Fibroblast of lung (primary cell): ENCODE results near the gene EDC3. TPM values are rescaled to one million over a fixed set of nuclear protein-coding genes. Genes with fewer than 3 reads are reported as not detected.

Experiments
- DNase-seq, 2 donors: peaks; one replicate each; pipeline versions ENCODE4 v3.0.0 to v3.0.0-alpha.2; 2010; ENCODE audit warnings: low read depth in 2 of 2
- H2AFZ ChIP-seq: 2 replicates; pipeline ENCODE4 v1.5.1; 2012; ENCODE audit warnings: low read length, control low read depth, inconsistent platforms
- H3K27ac ChIP-seq: 2 replicates; pipeline ENCODE4 v1.5.1; 2011; ENCODE audit warnings: low read length, control low read depth; ENCODE audit not compliant: insufficient read depth
- H3K27me3 ChIP-seq: 2 replicates; pipeline ENCODE4 v1.5.1; 2011; ENCODE audit warnings: mild to moderate bottlenecking, low read length; ENCODE audit not compliant: control insufficient read depth, insufficient read depth
- H3K36me3 ChIP-seq: 2 replicates; pipeline ENCODE4 v1.5.1; 2011; ENCODE audit warnings: low read length; ENCODE audit not compliant: control insufficient read depth, insufficient read depth
- H3K4me1 ChIP-seq: 2 replicates; pipeline ENCODE4 v1.5.1; 2011; ENCODE audit warnings: low read length; ENCODE audit not compliant: control insufficient read depth, insufficient read depth; ENCODE audit errors: extremely low read depth
- H3K4me2 ChIP-seq: 2 replicates; pipeline ENCODE4 v1.5.1; 2011; ENCODE audit warnings: low read length, control low read depth; ENCODE audit not compliant: insufficient read depth; ENCODE audit errors: extremely low read depth
- H3K4me3 ChIP-seq, 4 experiments: fragments of 200-600 bp in 1 of 4; sonication (generic) in 1 of 4; replicated peaks in 1 of 4; 2 replicates each; pipeline ENCODE4 v1.5.1; 2011 to 2016; ENCODE audit warnings: low read length in 4 of 4, low read depth in 3 of 4, mild to moderate bottlenecking in 3 of 4, control low read depth in 2 of 4, inconsistent platforms in 1 of 4, mixed read lengths in 1 of 4; ENCODE audit not compliant: insufficient read depth in 1 of 4; ENCODE audit errors: control extremely low read depth in 1 of 4
- H3K79me2 ChIP-seq: 2 replicates; pipeline ENCODE4 v1.5.1; 2012; ENCODE audit warnings: mild to moderate bottlenecking, low read length, inconsistent platforms; ENCODE audit not compliant: control insufficient read depth, insufficient read depth
- H3K9ac ChIP-seq: 2 replicates; pipeline ENCODE4 v1.5.1; 2011; ENCODE audit warnings: mild to moderate bottlenecking, low read length, control low read depth; ENCODE audit not compliant: insufficient read depth
- H3K9me3 ChIP-seq: 2 replicates; pipeline ENCODE4 v1.5.1; 2012; ENCODE audit warnings: low read depth, low read length; ENCODE audit not compliant: control insufficient read depth, insufficient read depth
- H4K20me1 ChIP-seq: 2 replicates; pipeline ENCODE4 v1.5.1; 2011; ENCODE audit warnings: low read length; ENCODE audit not compliant: control insufficient read depth, insufficient read depth; ENCODE audit errors: extremely low read depth
- CTCF ChIP-seq, 2 donors: IDR thresholded peaks in 1 of 2; conservative IDR thresholded peaks in 1 of 2; 1 replicate in 1 of 2; 2 replicates in 1 of 2; pipeline ENCODE4 v1.5.1; 2011 to 2012; ENCODE audit warnings: low read length in 2 of 2, control low read depth in 1 of 2, inconsistent platforms in 1 of 2, low read depth in 1 of 2, mild to moderate bottlenecking in 1 of 2
- EZH2 ChIP-seq: IDR thresholded peaks from 2 replicates; pipeline ENCODE4 v1.5.1; 2012; ENCODE audit warnings: low read length, control low read depth, mild to moderate bottlenecking; ENCODE audit errors: missing control alignments
- polyA plus RNA-seq, 2 donors: library from polyadenylated mRNA; depleted of rRNA in 1 of 2; stranded (reverse) in 1 of 2; unstranded in 1 of 2; fragments of >200 nt; gene quantifications; 2 replicates each; pipeline ENCODE4 v1.2.1, GENCODE V29; 2011 to 2012; ENCODE audit warnings: missing spikeins in 1 of 2
- total RNA-seq: library from RNA; depleted of rRNA; stranded (reverse); fragments of >200 nt; gene quantifications from 2 replicates; pipeline ENCODE4 v1.2.1, GENCODE V29; 2014

The EDC3 gene
- total and polyA plus RNA-seq, 2 donors (not counting 1 experiment from before 2014, with no cell fraction given) = 8.9 to 25.8 TPM

DNA sequence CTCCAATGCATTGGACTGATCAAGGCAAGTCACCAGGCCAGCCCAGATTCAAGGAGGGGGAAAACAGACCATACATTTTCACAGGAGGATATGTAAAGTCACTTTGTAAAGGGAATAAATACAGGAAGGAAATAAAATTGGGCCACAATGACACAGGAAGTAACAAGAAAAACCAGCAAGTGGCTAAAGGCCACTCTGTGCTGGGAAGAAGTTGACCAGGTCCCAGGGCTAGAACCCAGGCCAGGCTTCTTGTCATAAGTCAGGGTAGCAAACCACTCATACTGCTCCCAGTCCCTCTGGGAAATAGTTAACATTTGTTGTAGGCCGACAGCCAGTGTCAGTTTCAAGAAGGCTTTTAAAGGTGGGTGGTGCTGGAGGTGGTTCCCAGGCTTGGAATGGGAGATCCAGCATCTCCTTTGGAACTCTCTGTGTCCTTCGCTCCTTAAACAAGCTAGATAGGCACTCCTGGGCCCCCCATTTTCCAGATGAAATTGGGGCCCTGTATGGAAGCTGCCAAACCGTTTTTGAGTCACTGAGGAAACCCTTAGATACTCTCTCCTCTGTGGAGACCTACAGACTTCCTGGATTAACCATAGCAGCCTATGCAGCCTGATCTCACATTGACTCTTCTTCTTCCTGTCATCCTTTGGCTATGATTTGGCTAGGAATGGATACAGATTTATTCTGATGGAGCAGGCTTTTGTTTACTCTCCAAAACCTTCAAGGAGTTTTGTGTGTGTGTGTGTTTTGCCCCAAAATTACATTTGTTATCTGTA lies 14.7 kb upstream of the EDC3 start:
- no peak overlapping the region for H3K27ac ChIP-seq
- peaks cover 2% of the 10 kb centered on the region for H3K27me3 ChIP-seq
- no peak overlapping the region for H2AFZ ChIP-seq
- TF ChIP-seq EZH2 (no peak), CTCF (conservative IDR thresholded peaks at IDR 0.05 in 1 of 2, IDR thresholded peaks at IDR 0.05 in 1 of 2; ENCODE audit: low read depth in 1 of 2, low read length in 2 of 2) (no peak)
- no peak overlapping the region for H3K4me3 ChIP-seq
- H3K9me3 ChIP-seq = no peaks in the 10 kb centered on the region
- no peak overlapping the region for H3K4me2 ChIP-seq
- no peak overlapping the region for H3K9ac ChIP-seq
- H3K36me3 ChIP-seq = no peaks in the 10 kb centered on the region
- DNase-seq = no peak
- H4K20me1 ChIP-seq = no peaks in the 10 kb centered on the region
- no peaks in the 10 kb centered on the region for H3K4me1 ChIP-seq
- H3K79me2 ChIP-seq = no peaks in the 10 kb centered on the region

DNA sequence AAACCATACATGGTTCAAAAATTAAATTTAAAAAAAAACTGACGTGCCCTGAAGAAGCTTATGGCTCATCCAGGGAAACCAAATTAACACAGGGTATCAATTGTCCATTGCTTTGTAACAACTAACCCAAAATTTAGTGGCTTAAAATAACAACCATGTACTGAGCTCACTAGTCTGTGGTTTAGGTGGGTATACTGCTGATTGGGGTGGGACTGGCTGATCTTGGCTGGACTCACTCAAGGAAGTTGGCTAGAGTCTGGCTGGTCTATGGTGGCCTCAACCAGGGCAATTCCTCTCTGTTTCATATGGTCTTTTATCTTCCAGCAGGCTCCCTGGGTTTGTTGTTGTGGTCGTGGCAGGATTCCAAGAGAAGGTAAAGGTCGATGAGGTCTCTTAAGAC lies 14.1 kb upstream of the EDC3 start:
- no peaks in the 10 kb centered on the region for H3K79me2 ChIP-seq
- TF ChIP-seq CTCF (conservative IDR thresholded peaks at IDR 0.05 in 1 of 2, IDR thresholded peaks at IDR 0.05 in 1 of 2; ENCODE audit: low read depth in 1 of 2, low read length in 2 of 2) (no peak), EZH2 (no peak)

GRCh38 chr15:74709011-74709410 lies 13.2 kb upstream of the EDC3 start:
- H2AFZ ChIP-seq = no peak overlapping the region
- no peaks in the 10 kb centered on the region for H3K79me2 ChIP-seq
- no peak overlapping the region for H3K4me2 ChIP-seq
- no peaks in the 10 kb centered on the region for H3K9me3 ChIP-seq
- no peak for TF ChIP-seq EZH2
- no peak for TF ChIP-seq CTCF (conservative IDR thresholded peaks at IDR 0.05 in 1 of 2, IDR thresholded peaks at IDR 0.05 in 1 of 2; ENCODE audit: low read depth in 1 of 2, low read length in 2 of 2)
- no peaks in the 10 kb centered on the region for H3K36me3 ChIP-seq
- no peaks in the 10 kb centered on the region for H3K4me1 ChIP-seq
- no peak overlapping the region for H3K9ac ChIP-seq
- peaks cover 4% of the 10 kb centered on the region for H3K27me3 ChIP-seq
- H3K4me3 ChIP-seq = no peak overlapping the region
- DNase-seq = no peak
- H4K20me1 ChIP-seq = no peaks in the 10 kb centered on the region
- no peak overlapping the region for H3K27ac ChIP-seq

More for the DNA sequence above, 14.1 kb upstream of the EDC3 start:
- Histone ChIP-seq H3K27me3 (peaks cover 4% of the 10 kb centered on the region), H3K4me3 (no peak overlapping the region), H3K27ac (no peak overlapping the region), H3K4me2 (no peak overlapping the region), H3K4me1 (no peaks in the 10 kb centered on the region), H2AFZ (no peak overlapping the region), H3K36me3 (no peaks in the 10 kb centered on the region), H4K20me1 (no peaks in the 10 kb centered on the region), H3K9me3 (no peaks in the 10 kb centered on the region), H3K9ac (no peak overlapping the region)
- DNase-seq = no peak
